Measurements from ENCODE around the gene VEPH1. TPM values are rescaled to one million over a fixed set of nuclear protein-coding genes. Genes with fewer than 3 reads are reported as not detected.
"Not testable (repeated sequence)": the region's sequence is repeated elsewhere in the genome, so short reads cannot be mapped to it uniquely, and the experiment has no call there.

The VEPH1 gene
- total RNA-seq, 5 donors from 2014 or later (not counting 1 experiment from before 2014, with no cell fraction given) = 0.33 to 0.67 (median 0.35) TPM; not detected in 2

GRCh38 chr3:157355276-157355675 lies 147.9 kb downstream of the VEPH1 start:
- no peaks in the 10 kb centered on the region for H3K36me3 Mint-ChIP-seq

GRCh38 chr3:157354722-157355121 lies 148.5 kb downstream of the VEPH1 start:
- ATAC-seq (replicated peaks in 1 of 4) (no peak), DNase-seq (no peak)
- Mint-ChIP-seq H3K4me1 (no peaks in the 10 kb centered on the region), H3K27me3 (no peaks in the 10 kb centered on the region), H3K36me3 (no peaks in the 10 kb centered on the region), H3K27ac (no peak overlapping the region), H3K9me3 (peaks cover 7 to 9% (median 8%) of the 10 kb centered on the region in 3 donors), H3K4me3 (no peak overlapping the region)
- Histone ChIP-seq H3K36me3 (ENCODE audit: control insufficient read depth in 2 of 2, extremely low read depth in 1 of 2, insufficient read depth in 1 of 2, low read length in 1 of 2) (no peaks in the 10 kb centered on the region), H3K27me3 (replicated peaks in 1 of 2; ENCODE audit: control insufficient read depth in 2 of 2, extremely low read depth in 1 of 2, insufficient read depth in 2 of 2, low read length in 1 of 2) (no peaks in the 10 kb centered on the region), H3K27ac (ENCODE audit: low read length) (no peak overlapping the region), H3K9me3 (no peaks in the 10 kb centered on the region), H3K4me3 (ENCODE audit: control insufficient read depth in 1 of 2, extremely low read depth in 1 of 2, low read length in 1 of 2) (no peak overlapping the region), H3K4me1 (ENCODE audit: control insufficient read depth in 1 of 2, extremely low read depth in 1 of 2, insufficient read depth in 2 of 2, low read length in 2 of 2) (no peaks in the 10 kb centered on the region)
- CTCF ChIA-PET = no interaction called here
- POLR2A ChIA-PET = no interaction called here
- 57% methylated on average over 1 of the region's 1 CpG for WGBS (ENCODE audit: insufficient coverage)

More at GRCh38 chr3:157355276-157355675, 147.9 kb downstream of the VEPH1 start:
- POLR2A ChIA-PET = no interaction called here
- H3K4me3 ChIP-seq (ENCODE audit: control insufficient read depth in 1 of 2, extremely low read depth in 1 of 2, low read length in 1 of 2) = no peak overlapping the region
- Mint-ChIP-seq H3K27me3 (no peaks in the 10 kb centered on the region), H3K9me3 (peaks cover 1 to 8% (median 4%) of the 10 kb centered on the region in 3 donors), H3K27ac (no peak overlapping the region), H3K4me3 (no peak overlapping the region), H3K4me1 (no peaks in the 10 kb centered on the region)
- DNase-seq (no peak), ATAC-seq (replicated peaks in 1 of 4) (no peak)
- H3K27ac ChIP-seq (ENCODE audit: low read length) = no peak overlapping the region
- no peaks in the 10 kb centered on the region for H3K36me3 ChIP-seq (ENCODE audit: control insufficient read depth in 2 of 2, extremely low read depth in 1 of 2, insufficient read depth in 1 of 2, low read length in 1 of 2)
- no peaks in the 10 kb centered on the region for H3K27me3 ChIP-seq (replicated peaks in 1 of 2; ENCODE audit: control insufficient read depth in 2 of 2, extremely low read depth in 1 of 2, insufficient read depth in 2 of 2, low read length in 1 of 2)
- H3K9me3 ChIP-seq = no peaks in the 10 kb centered on the region
- 70% methylated on average over 2 of the region's 2 CpGs for WGBS (ENCODE audit: insufficient coverage)
- H3K4me1 ChIP-seq (ENCODE audit: control insufficient read depth in 1 of 2, extremely low read depth in 1 of 2, insufficient read depth in 2 of 2, low read length in 2 of 2) = no peaks in the 10 kb centered on the region
- CTCF ChIA-PET = no interaction called here

- Histone ChIP-seq H3K27me3 (replicated peaks in 1 of 2; ENCODE audit: control insufficient read depth in 2 of 2, extremely low read depth in 1 of 2, insufficient read depth in 2 of 2, low read length in 1 of 2) (no peaks in the 10 kb centered on the region), H3K27ac (ENCODE audit: low read length) (no peak overlapping the region), H3K4me3 (ENCODE audit: control insufficient read depth in 1 of 2, extremely low read depth in 1 of 2, low read length in 1 of 2) (no peak overlapping the region), H3K4me1 (ENCODE audit: control insufficient read depth in 1 of 2, extremely low read depth in 1 of 2, insufficient read depth in 2 of 2, low read length in 2 of 2) (no peaks in the 10 kb centered on the region), H3K9me3 (no peaks in the 10 kb centered on the region), H3K36me3 (ENCODE audit: control insufficient read depth in 2 of 2, extremely low read depth in 1 of 2, insufficient read depth in 1 of 2, low read length in 1 of 2) (no peaks in the 10 kb centered on the region)
- Mint-ChIP-seq H3K27me3 (no peaks in the 10 kb centered on the region), H3K27ac (no peak overlapping the region), H3K4me1 (no peaks in the 10 kb centered on the region), H3K36me3 (no peaks in the 10 kb centered on the region), H3K4me3 (no peak overlapping the region), H3K9me3 (peaks cover 9 to 12% (median 12%) of the 10 kb centered on the region in 3 donors)
- WGBS (ENCODE audit: insufficient coverage) = 83% methylated on average over 1 of the region's 1 CpG
- ChIA-PET CTCF (no interaction called here), POLR2A (no interaction called here)
- no peak for ATAC-seq (replicated peaks in 1 of 4)
- DNase-seq = no peak
These were observed 149.0 kb downstream of the VEPH1 start for GRCh38 chr3:157354254-157354653.

GRCh38 chr3:157353652-157354051 lies 149.6 kb downstream of the VEPH1 start:
- no peaks in the 10 kb centered on the region for H3K36me3 ChIP-seq (ENCODE audit: control insufficient read depth in 2 of 2, extremely low read depth in 1 of 2, insufficient read depth in 1 of 2, low read length in 1 of 2)
- DNase-seq (no peak), ATAC-seq (replicated peaks in 1 of 4) (no peak)
- CTCF ChIA-PET = no interaction called here
- Mint-ChIP-seq H3K9me3 (peaks cover 9 to 17% (median 12%) of the 10 kb centered on the region in 3 donors), H3K27ac (no peak overlapping the region), H3K4me1 (no peaks in the 10 kb centered on the region), H3K36me3 (no peaks in the 10 kb centered on the region), H3K4me3 (no peak overlapping the region), H3K27me3 (no peaks in the 10 kb centered on the region)
- H3K27me3 ChIP-seq (replicated peaks in 1 of 2; ENCODE audit: control insufficient read depth in 2 of 2, extremely low read depth in 1 of 2, insufficient read depth in 2 of 2, low read length in 1 of 2) = no peaks in the 10 kb centered on the region
- no CpG with 5 or more reads among the region's 4 CpGs for WGBS (ENCODE audit: insufficient coverage)
- POLR2A ChIA-PET = no interaction called here
- no peaks in the 10 kb centered on the region for H3K9me3 ChIP-seq
- H3K27ac ChIP-seq (ENCODE audit: low read length) = no peak overlapping the region
- no peaks in the 10 kb centered on the region for H3K4me1 ChIP-seq (ENCODE audit: control insufficient read depth in 1 of 2, extremely low read depth in 1 of 2, insufficient read depth in 2 of 2, low read length in 2 of 2)
- no peak overlapping the region for H3K4me3 ChIP-seq (ENCODE audit: control insufficient read depth in 1 of 2, extremely low read depth in 1 of 2, low read length in 1 of 2)

- no peak overlapping the region for H3K4me3 ChIP-seq (ENCODE audit: control insufficient read depth in 1 of 2, extremely low read depth in 1 of 2, low read length in 1 of 2)
- CTCF ChIA-PET = no interaction called here
- Mint-ChIP-seq H3K9me3 (peaks cover 12 to 22% (median 15%) of the 10 kb centered on the region in 3 donors), H3K36me3 (no peaks in the 10 kb centered on the region), H3K4me3 (no peak overlapping the region), H3K4me1 (no peaks in the 10 kb centered on the region), H3K27ac (no peak overlapping the region), H3K27me3 (no peaks in the 10 kb centered on the region)
- no peak overlapping the region for H3K27ac ChIP-seq (ENCODE audit: low read length)
- H3K4me1 ChIP-seq (ENCODE audit: control insufficient read depth in 1 of 2, extremely low read depth in 1 of 2, insufficient read depth in 2 of 2, low read length in 2 of 2) = no peaks in the 10 kb centered on the region
- no peak for DNase-seq
- no peaks in the 10 kb centered on the region for H3K36me3 ChIP-seq (ENCODE audit: control insufficient read depth in 2 of 2, extremely low read depth in 1 of 2, insufficient read depth in 1 of 2, low read length in 1 of 2)
- no peaks in the 10 kb centered on the region for H3K27me3 ChIP-seq (replicated peaks in 1 of 2; ENCODE audit: control insufficient read depth in 2 of 2, extremely low read depth in 1 of 2, insufficient read depth in 2 of 2, low read length in 1 of 2)
- WGBS (ENCODE audit: insufficient coverage) = no CpG with 5 or more reads among the region's 1 CpG
- no peak for ATAC-seq (replicated peaks in 1 of 4)
- H3K9me3 ChIP-seq = no peaks in the 10 kb centered on the region
- POLR2A ChIA-PET = no interaction called here
These were observed 151.2 kb downstream of the VEPH1 start for GRCh38 chr3:157351981-157352380.

- H3K27me3 ChIP-seq (replicated peaks in 1 of 2; ENCODE audit: control insufficient read depth in 2 of 2, extremely low read depth in 1 of 2, insufficient read depth in 2 of 2, low read length in 1 of 2); H3K36me3 Mint-ChIP-seq; H3K27me3 Mint-ChIP-seq; H3K27ac Mint-ChIP-seq; CTCF ChIA-PET; H3K4me3 Mint-ChIP-seq; POLR2A ChIA-PET; H3K4me1 ChIP-seq (ENCODE audit: control insufficient read depth in 1 of 2, extremely low read depth in 1 of 2, insufficient read depth in 2 of 2, low read length in 2 of 2); H3K36me3 ChIP-seq (ENCODE audit: control insufficient read depth in 2 of 2, extremely low read depth in 1 of 2, insufficient read depth in 1 of 2, low read length in 1 of 2); H3K27ac ChIP-seq (ENCODE audit: low read length); H3K4me1 Mint-ChIP-seq; H3K4me3 ChIP-seq (ENCODE audit: control insufficient read depth in 1 of 2, extremely low read depth in 1 of 2, low read length in 1 of 2); ATAC-seq (replicated peaks in 1 of 4); H3K9me3 ChIP-seq; DNase-seq: not testable (repeated sequence)
- H3K9me3 Mint-ChIP-seq = peaks cover 12 to 22% (median 15%) of the 10 kb centered on the region in 3 donors
- no CpG with 5 or more reads among the region's 2 CpGs for WGBS (ENCODE audit: insufficient coverage)
These were observed 152.6 kb downstream of the VEPH1 start for GRCh38 chr3:157350651-157351050.
